ENCODE measurements around the gene DARS1.

Gene DARS1

GRCh38 chr2:135947483-135947882 is 37.9 kb downstream of the DARS1 start:
- H4K20me1 ChIP-seq (ENCODE audit: insufficient read depth, low read length, poor library complexity, severe bottlenecking): peaks cover 15% of the 10 kb centered on the region
- no peaks in the 10 kb centered on the region for H3K27me3 ChIP-seq (ENCODE audit: insufficient read depth, low read length, poor library complexity, severe bottlenecking)
- no peaks in the 10 kb centered on the region for H3K9me2 ChIP-seq (replicated peaks; ENCODE audit: low read depth, low read length)
- H3K36me3 ChIP-seq (ENCODE audit: insufficient read depth, low read length): peaks cover 28% of the 10 kb centered on the region
- no peak overlapping the region for H2AFZ ChIP-seq (ENCODE audit: low read length)
- H3K9me3 ChIP-seq (ENCODE audit: insufficient read depth, low read depth, low read length): no peaks in the 10 kb centered on the region
- peaks cover 94% of the 10 kb centered on the region for H3K79me2 ChIP-seq (ENCODE audit: insufficient read depth, low read length)
- 0 out of 2 replicates have a peak, but pooled peaks cover 3% of the 10 kb centered on the region for H3F3A ChIP-seq (ENCODE audit: low read depth)
- H3K9ac ChIP-seq (ENCODE audit: low read depth, low read length, poor library complexity, severe bottlenecking): no peak overlapping the region
- H3K4me2 ChIP-seq (ENCODE audit: low read depth, low read length, poor library complexity, severe bottlenecking): no peak overlapping the region
- H3K4me1 ChIP-seq (ENCODE audit: insufficient read depth, low read length, poor library complexity, severe bottlenecking): peaks cover 10% of the 10 kb centered on the region
- TF ChIP-seq CTCF (conservative IDR thresholded peaks at IDR 0.05; ENCODE audit: low read length): no peak
- no peak for TF ChIP-seq EZH2phosphoT487 (IDR thresholded peaks at IDR 0.05; ENCODE audit: borderline replicate concordance)
- no peak overlapping the region for H3K4me3 ChIP-seq (ENCODE audit: low read length, poor library complexity, severe bottlenecking)

GRCh38 chr2:135945526-135945925 is 39.9 kb downstream of the DARS1 start:
- Histone ChIP-seq H3K9me2 (replicated peaks; ENCODE audit: low read depth, low read length) (no peaks in the 10 kb centered on the region), H3K36me3 (ENCODE audit: insufficient read depth, low read length) (peaks cover 19% of the 10 kb centered on the region), H3K27me3 (ENCODE audit: insufficient read depth, low read length, poor library complexity, severe bottlenecking) (no peaks in the 10 kb centered on the region), H3K9me3 (ENCODE audit: insufficient read depth, low read depth, low read length) (no peaks in the 10 kb centered on the region), H4K20me1 (ENCODE audit: insufficient read depth, low read length, poor library complexity, severe bottlenecking) (peaks cover 12% of the 10 kb centered on the region), H3K79me2 (ENCODE audit: insufficient read depth, low read length) (peaks cover 80% of the 10 kb centered on the region), H3K4me3 (ENCODE audit: low read length, poor library complexity, severe bottlenecking) (no peak overlapping the region), H3K4me1 (ENCODE audit: insufficient read depth, low read length, poor library complexity, severe bottlenecking) (peaks cover 10% of the 10 kb centered on the region), H3F3A (ENCODE audit: low read depth) (0 out of 2 replicates have a peak, but pooled peaks cover 3% of the 10 kb centered on the region), H3K9ac (ENCODE audit: low read depth, low read length, poor library complexity, severe bottlenecking) (no peak overlapping the region), H2AFZ (ENCODE audit: low read length) (no peak overlapping the region), H3K4me2 (ENCODE audit: low read depth, low read length, poor library complexity, severe bottlenecking) (no peak overlapping the region)
- no peak for TF ChIP-seq EZH2phosphoT487 (IDR thresholded peaks at IDR 0.05; ENCODE audit: borderline replicate concordance)
- TF ChIP-seq CTCF (conservative IDR thresholded peaks at IDR 0.05; ENCODE audit: low read length): no peak

- no peak overlapping the region for H3K9ac ChIP-seq (ENCODE audit: low read depth, low read length, poor library complexity, severe bottlenecking)
- TF ChIP-seq CTCF (conservative IDR thresholded peaks at IDR 0.05; ENCODE audit: low read length): peak; percentile 21; the same call in 1 of the 2 replicates
- TF ChIP-seq EZH2phosphoT487 (IDR thresholded peaks at IDR 0.05; ENCODE audit: borderline replicate concordance): no peak
- H4K20me1 ChIP-seq (ENCODE audit: insufficient read depth, low read length, poor library complexity, severe bottlenecking): peaks cover 8% of the 10 kb centered on the region
- H3K4me1 ChIP-seq (ENCODE audit: insufficient read depth, low read length, poor library complexity, severe bottlenecking): peaks cover 6% of the 10 kb centered on the region
- H3K9me2 ChIP-seq (replicated peaks; ENCODE audit: low read depth, low read length): no peaks in the 10 kb centered on the region
- no peaks in the 10 kb centered on the region for H3K9me3 ChIP-seq (ENCODE audit: insufficient read depth, low read depth, low read length)
- H3K4me2 ChIP-seq (ENCODE audit: low read depth, low read length, poor library complexity, severe bottlenecking): no peak overlapping the region
- peaks cover 71% of the 10 kb centered on the region for H3K79me2 ChIP-seq (ENCODE audit: insufficient read depth, low read length)
- 0 out of 2 replicates have a peak, but pooled peaks cover 2% of the 10 kb centered on the region for H3F3A ChIP-seq (ENCODE audit: low read depth)
- H2AFZ ChIP-seq (ENCODE audit: low read length): no peak overlapping the region
- H3K4me3 ChIP-seq (ENCODE audit: low read length, poor library complexity, severe bottlenecking): no peak overlapping the region
- no peaks in the 10 kb centered on the region for H3K27me3 ChIP-seq (ENCODE audit: insufficient read depth, low read length, poor library complexity, severe bottlenecking)
- peaks cover 19% of the 10 kb centered on the region for H3K36me3 ChIP-seq (ENCODE audit: insufficient read depth, low read length)
Measured at GRCh38 chr2:135944625-135945024, 40.8 kb downstream of the DARS1 start.
